ENCODE measurements around the gene PLCD3.

Gene PLCD3

DNA sequence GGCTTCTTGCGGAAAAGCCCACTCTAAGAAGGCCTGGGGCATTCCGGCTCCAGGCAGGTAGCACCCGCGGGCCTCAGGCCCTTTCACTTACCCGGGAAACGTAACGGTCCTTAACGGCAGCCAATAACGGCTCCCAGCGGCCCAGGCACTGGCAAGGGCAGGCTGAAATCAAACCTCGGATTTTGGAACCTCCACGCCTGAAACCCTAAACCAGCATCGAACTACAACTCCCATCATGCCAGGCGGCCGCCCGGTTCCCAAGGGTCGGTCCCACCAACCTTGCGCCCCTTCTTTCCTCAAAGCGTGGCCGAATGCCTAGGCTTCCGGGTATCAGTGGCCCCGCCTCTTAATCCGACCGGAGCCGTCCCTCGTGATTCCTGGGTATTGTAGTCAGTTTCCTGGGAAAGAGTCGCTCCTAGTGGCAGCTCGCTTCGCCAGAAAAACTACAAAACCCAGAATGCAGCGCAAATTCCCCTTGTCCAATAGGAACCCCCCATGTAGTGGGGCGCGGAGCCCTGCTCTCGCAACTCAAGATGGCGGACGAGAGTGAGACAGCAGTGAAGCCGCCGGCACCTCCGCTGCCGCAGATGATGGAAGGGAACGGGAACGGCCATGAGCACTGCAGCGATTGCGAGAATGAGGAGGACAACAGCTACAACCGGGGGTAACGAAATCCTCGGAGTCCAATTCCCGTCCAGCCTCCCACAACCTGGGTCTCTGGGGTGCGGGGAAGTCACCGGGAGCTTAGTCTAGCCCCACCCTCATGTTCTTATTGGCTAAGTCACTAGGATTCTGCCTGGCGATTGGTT lies 71.3 kb downstream of the PLCD3 start, which contains the start of gene NMT1:
TSS of gene NMT1 (plus strand) at position 521 of the 809 bp plus-strand sequence. CDS start at position 534, 13 bp downstream.
- peak; percentile 94 to 96 for DNase-seq

DNA sequence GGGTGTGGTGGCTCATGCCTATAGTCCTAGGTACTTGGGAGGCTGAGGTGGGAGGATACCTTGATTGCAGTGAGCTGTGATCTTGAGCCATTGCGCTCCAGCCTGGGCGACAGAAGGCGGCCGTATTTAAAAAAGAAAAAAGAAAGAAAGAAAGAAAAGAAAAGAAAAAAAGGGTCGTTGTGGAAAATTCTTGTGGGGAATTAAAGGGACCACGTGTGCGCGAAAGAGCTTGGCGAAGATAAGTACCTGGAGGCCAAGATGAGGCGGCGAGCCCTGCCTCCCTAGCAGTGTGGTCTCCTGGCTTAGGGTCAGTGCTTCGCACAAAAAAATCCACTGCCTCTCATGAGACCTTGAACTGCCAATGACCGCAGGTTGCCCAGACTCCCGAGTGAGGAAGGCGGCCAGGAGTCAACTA lies 71.9 kb downstream of the PLCD3 start:
- no peak for DNase-seq

Measured in stimulated activated CD4-positive, alpha-beta T cell treated with anti-CD3 and anti-CD28 coated beads, Interleukin-2, amount 100 ng/mL, for 24 hours (primary cell).